ENCODE measurements around the gene IGF2.

- TF ChIP-seq GATA2 (IDR thresholded peaks at IDR 0.05; ENCODE audit: low read depth, low read length), result no peak
- no peak for TF ChIP-seq GATA3 (IDR thresholded peaks at IDR 0.05; ENCODE audit: low read depth, low read length)
Measured at GRCh38 chr11:2107521-2107920, 31.7 kb downstream of the IGF2 start.
